ENCODE results near the gene GPHA2. TPM values are rescaled to one million over a fixed set of nuclear protein-coding genes. Genes with fewer than 3 reads are reported as not detected.
A peak's percentile ranks its signal among the peaks of the same experiment; 100 is the strongest.

Gene GPHA2
- total RNA-seq, 4 donors from 2014 or later, result not detected

GRCh38 chr11:64919627-64920026, 16.1 kb downstream of the GPHA2 start:
- TF ChIP-seq POLR2A (IDR thresholded peaks at IDR 0.05) (no peak), CTCF (IDR thresholded peaks at IDR 0.05) (no peak)
- Histone ChIP-seq H3K9me3 (no peaks in the 10 kb centered on the region), H3K27ac (no peak overlapping the region), H3K36me3 (no peaks in the 10 kb centered on the region), H3K4me1 (no peaks in the 10 kb centered on the region), H3K4me3 (no peak overlapping the region), H3K27me3 (no peaks in the 10 kb centered on the region)
- intact Hi-C loops (cut with DNase I; ENCODE audit: low total_unique reads), result no loop called here
- DNase-seq, result no peak

- Histone ChIP-seq H3K4me1 (no peaks in the 10 kb centered on the region), H3K9me3 (no peaks in the 10 kb centered on the region), H3K4me3 (peak overlapping the region; percentile 45 to 81), H3K36me3 (no peaks in the 10 kb centered on the region), H3K27ac (peak overlapping the region; percentile 87 to 95), H3K27me3 (no peaks in the 10 kb centered on the region)
- no peak for TF ChIP-seq POLR2A (IDR thresholded peaks at IDR 0.05)
- peak in 1 of 4 experiments; percentile 20 for TF ChIP-seq CTCF (IDR thresholded peaks at IDR 0.05)
- DNase-seq, result no peak
- intact Hi-C loops (cut with DNase I; ENCODE audit: low total_unique reads), result no loop called here
Observed at GRCh38 chr11:64918017-64918416, 17.7 kb downstream of the GPHA2 start.

- no peaks in the 10 kb centered on the region for H3K36me3 ChIP-seq
- H3K27me3 ChIP-seq, result no peaks in the 10 kb centered on the region
- DNase-seq, result no peak
- H3K27ac ChIP-seq, result peak overlapping the region; percentile 87 to 95
- H3K4me3 ChIP-seq, result peak overlapping the region; percentile 45 to 81
- no peak for TF ChIP-seq CTCF (IDR thresholded peaks at IDR 0.05)
- no peak for TF ChIP-seq POLR2A (IDR thresholded peaks at IDR 0.05)
- no peaks in the 10 kb centered on the region for H3K4me1 ChIP-seq
- H3K9me3 ChIP-seq, result no peaks in the 10 kb centered on the region
- intact Hi-C loops (cut with DNase I; ENCODE audit: low total_unique reads), result no loop called here
Observed at GRCh38 chr11:64917663-64917995, 18.1 kb downstream of the GPHA2 start.

- no peaks in the 10 kb centered on the region for H3K36me3 ChIP-seq
- no peaks in the 10 kb centered on the region for H3K9me3 ChIP-seq
- peak within 1 kb of the TSS; percentile 87 to 95 for H3K27ac ChIP-seq
- no peaks in the 10 kb centered on the region for H3K4me1 ChIP-seq
- H3K27me3 ChIP-seq, result no peaks in the 10 kb centered on the region
- TF ChIP-seq POLR2A (IDR thresholded peaks at IDR 0.05), result peak; percentile 79 to 88
- peak in 2 of 4 experiments; percentile 16 to 40 for TF ChIP-seq CTCF (IDR thresholded peaks at IDR 0.05)
- peak within 1 kb of the TSS; percentile 81 to 85 for H3K4me3 ChIP-seq
- DNase-seq, result peak; percentile 99
- intact Hi-C loops (cut with DNase I; ENCODE audit: low total_unique reads), result no loop called here
Observed at GRCh38 chr11:64916775-64917662, 18.7 kb downstream of the GPHA2 start, which contains the start of gene ATG2A. Gene ATG2A, minus strand, starts transcription at chr11:64917209. Its CDS starts 74 bp downstream, at chr11:64917135.

- intact Hi-C loops (cut with DNase I; ENCODE audit: low total_unique reads), result no loop called here
- TF ChIP-seq CTCF (IDR thresholded peaks at IDR 0.05) (no peak), POLR2A (IDR thresholded peaks at IDR 0.05) (no peak)
- Histone ChIP-seq H3K36me3 (no peaks in the 10 kb centered on the region), H3K4me1 (no peaks in the 10 kb centered on the region), H3K27me3 (no peaks in the 10 kb centered on the region), H3K4me3 (peak overlapping the region; percentile 81 to 85), H3K27ac (peak overlapping the region; percentile 69 to 87), H3K9me3 (no peaks in the 10 kb centered on the region)
- DNase-seq, result peak; percentile 48 to 60
Observed at GRCh38 chr11:64916040-64916774, 19.5 kb downstream of the GPHA2 start.

Data from uterus (tissue), 4 donors.